IMR-90 (cell line): ENCODE results near the gene ZDHHC4. TPM values are rescaled to one million over a fixed set of nuclear protein-coding genes. Genes with fewer than 3 reads are reported as not detected.
A peak's percentile ranks its signal among the peaks of the same experiment; 100 is the strongest.

Experiments used
- ATAC-seq: fragments of 200-7000 bp; cut with Tn5 transposase; 2 replicates; pipeline ENCODE4 v1.9.1; 2020; ENCODE audit warnings: low read depth, mild to moderate bottlenecking, moderate library complexity
- BruUV-seq: library from RNA; stranded (reverse); fragments of 400-500 nt; replicated peaks from 2 replicates; lab custom pipeline; 2021; lab: Mats Ljungman, UMichigan
- CTCF ChIA-PET: fragments of 300-600 bp; formaldehyde crosslinking; extraction: SDS; loops from one replicate; lab custom pipeline; 2021; ENCODE audit warnings: antibody characterized with exemption; lab: Yijun Ruan, JAX
- POLR2A ChIA-PET: fragments of 300-600 bp; sonication (Branson Sonifier 250); formaldehyde crosslinking; loops from one replicate; lab custom pipeline; 2022; ENCODE audit warnings: antibody characterized with exemption; ENCODE audit not compliant: unreplicated experiment; lab: Charles Lee
- DNase-seq: peaks from one replicate; pipeline ENCODE4 v3.0.0; 2013
- H2AFZ ChIP-seq: replicated peaks from 2 replicates; pipeline ENCODE3; 2013; ENCODE audit warnings: low read length, mild to moderate bottlenecking; ENCODE audit not compliant: poor library complexity
- H2AK5ac ChIP-seq: 2 replicates; pipeline ENCODE4 v1.6.1; 2013; ENCODE audit warnings: low read depth, low read length, inconsistent platforms
- H2AK9ac ChIP-seq: replicated peaks from 2 replicates; pipeline ENCODE3; 2013; ENCODE audit warnings: mild to moderate bottlenecking, low read depth, low read length, moderate library complexity; ENCODE audit not compliant: poor library complexity
- H2BK120ac ChIP-seq: 2 replicates; pipeline ENCODE4 v1.6.1; 2013; ENCODE audit warnings: low read depth, low read length, inconsistent platforms
- H2BK15ac ChIP-seq: 3 replicates; pipeline ENCODE4 v1.6.1; 2013; ENCODE audit warnings: low read depth, low read length, inconsistent platforms
- H2BK20ac ChIP-seq: 2 replicates; pipeline ENCODE4 v1.6.1; 2013; ENCODE audit warnings: low read depth, mild to moderate bottlenecking, inconsistent platforms, low read length, moderate library complexity
- H2BK5ac ChIP-seq: 2 replicates; pipeline ENCODE4 v1.6.1; 2013; ENCODE audit warnings: mild to moderate bottlenecking, low read depth, low read length, inconsistent platforms; ENCODE audit not compliant: poor library complexity, severe bottlenecking
- H3K14ac ChIP-seq: replicated peaks from 2 replicates; pipeline ENCODE4 v1.6.1; 2013; ENCODE audit warnings: low read depth, low read length, inconsistent platforms
- H3K18ac ChIP-seq: 2 replicates; pipeline ENCODE4 v1.6.1; 2013; ENCODE audit warnings: low read depth, low read length, control low read depth
- H3K23ac ChIP-seq: 2 replicates; pipeline ENCODE4 v1.6.1; 2013; ENCODE audit warnings: low read depth, low read length, inconsistent platforms
- H3K27ac ChIP-seq: 2 replicates; pipeline ENCODE4 v1.5.1; 2013; ENCODE audit warnings: mild to moderate bottlenecking, control low read depth, low read length; ENCODE audit not compliant: insufficient read depth
- H3K27me3 ChIP-seq: 2 replicates; pipeline ENCODE4 v1.6.1; 2013; ENCODE audit warnings: low read length; ENCODE audit not compliant: control insufficient read depth, insufficient read depth
- H3K36me3 ChIP-seq: 2 replicates; pipeline ENCODE4 v1.6.1; 2013; ENCODE audit warnings: low read length, mixed read lengths; ENCODE audit not compliant: control insufficient read depth, insufficient read depth
- H3K4ac ChIP-seq: 2 replicates; pipeline ENCODE4 v1.6.1; 2013; ENCODE audit warnings: low read depth, low read length, inconsistent platforms
- H3K4me1 ChIP-seq: 2 replicates; pipeline ENCODE4 v1.6.1; 2013; ENCODE audit warnings: low read length, mixed read lengths; ENCODE audit not compliant: control insufficient read depth, insufficient read depth
- H3K4me2 ChIP-seq: 2 replicates; pipeline ENCODE4 v1.6.1; 2013; ENCODE audit warnings: low read depth, mild to moderate bottlenecking, control low read depth, low read length, moderate library complexity
- H3K4me3 ChIP-seq: 2 replicates; pipeline ENCODE4 v1.5.1; 2013; ENCODE audit warnings: low read depth, mild to moderate bottlenecking, control low read depth, low read length, moderate library complexity; ENCODE audit not compliant: insufficient read depth
- H3K56ac ChIP-seq: 2 replicates; pipeline ENCODE4 v1.6.1; 2013; ENCODE audit warnings: low read length, inconsistent platforms; ENCODE audit not compliant: insufficient read depth; ENCODE audit errors: extremely low read depth
- H3K79me1 ChIP-seq, 2 experiments: 2 replicates each; pipeline ENCODE4 v1.6.1; 2013; ENCODE audit warnings: low read length in 2 of 2, inconsistent platforms in 1 of 2, low read depth in 1 of 2
- H3K9ac ChIP-seq: 2 replicates; pipeline ENCODE4 v1.6.1; 2013; ENCODE audit warnings: low read depth, low read length, control low read depth
- H3K9me1 ChIP-seq: 2 replicates; pipeline ENCODE4 v1.6.1; 2013; ENCODE audit warnings: low read length, inconsistent platforms; ENCODE audit not compliant: insufficient read depth
- H3K9me3 ChIP-seq: 2 replicates; pipeline ENCODE4 v1.6.1; 2013; ENCODE audit warnings: low read length; ENCODE audit not compliant: control insufficient read depth, insufficient read depth
- H4K20me1 ChIP-seq: 2 replicates; pipeline ENCODE4 v1.6.1; 2013; ENCODE audit warnings: low read length, inconsistent platforms; ENCODE audit not compliant: insufficient read depth
- H4K5ac ChIP-seq: 2 replicates; pipeline ENCODE4 v1.6.1; 2013; ENCODE audit warnings: mild to moderate bottlenecking, low read depth, low read length, control low read depth
- H4K8ac ChIP-seq, 2 experiments: 2 replicates each; pipeline ENCODE4 v1.6.1; 2013; ENCODE audit warnings: low read depth in 2 of 2, low read length in 2 of 2, control low read depth in 1 of 2, inconsistent platforms in 1 of 2
- H4K91ac ChIP-seq: 2 replicates; pipeline ENCODE4 v1.6.1; 2013; ENCODE audit warnings: low read depth, low read length, inconsistent platforms; ENCODE audit not compliant: insufficient read depth
- BHLHE40 ChIP-seq: fragments of 150-350 bp; IDR thresholded peaks from 2 replicates; pipeline ENCODE4 v1.6.1; 2016; ENCODE audit warnings: mild to moderate bottlenecking, low read depth, low read length
- CHD1 ChIP-seq: IDR thresholded peaks from 2 replicates; pipeline ENCODE4 v1.6.1; 2012; ENCODE audit warnings: low read depth, low read length, improper control_type of control experiment
- NFE2L2 ChIP-seq: fragments of 150-350 bp; IDR thresholded peaks from 2 replicates; pipeline ENCODE4 v1.6.1; 2016; ENCODE audit warnings: low read depth, mild to moderate bottlenecking, low read length
- POLR2A ChIP-seq: IDR thresholded peaks from 2 replicates; pipeline ENCODE4 v1.6.1; 2012; ENCODE audit warnings: mild to moderate bottlenecking, low read depth, low read length
- RAD21 ChIP-seq: IDR thresholded peaks from 2 replicates; pipeline ENCODE4 v1.6.1; 2012; ENCODE audit warnings: low read length, improper control_type of control experiment
- RCOR1 ChIP-seq: IDR thresholded peaks from 2 replicates; pipeline ENCODE4 v1.6.1; 2012; ENCODE audit warnings: mild to moderate bottlenecking, low read length, improper control_type of control experiment; ENCODE audit not compliant: insufficient replicate concordance
- USF2 ChIP-seq: fragments of 150-350 bp; IDR thresholded peaks from 2 replicates; pipeline ENCODE4 v1.6.1; 2017; ENCODE audit warnings: mild to moderate bottlenecking, antibody characterized with exemption, low read length, low read depth
- WGBS, 2 experiments: methylation state at CpG; one replicate each; pipeline versions ENCODE4 v1.1.5 to v1.1.7; 2013; ENCODE audit warnings: missing lambda C conversion rate in 2 of 2; ENCODE audit not compliant: insufficient read length in 1 of 2; ENCODE audit errors: extremely low coverage in 2 of 2; 5-methylcytosine and 5-hydroxymethylcytosine counted together
- dilution Hi-C: fragments of 300-500 bp; cut with HindIII; formaldehyde crosslinking; loops from one replicate; pipeline ENCODE4 v1.14.3; 2018; ENCODE audit warnings: low sequenced_read_pairs; ENCODE audit not compliant: unreplicated experiment
- in situ Hi-C: fragments of 300-500 bp; cut with MboI; formaldehyde crosslinking; loops from 3 replicates; pipeline ENCODE4 v1.14.3; 2019; ENCODE audit warnings: low sequenced_read_pairs, inconsistent platforms, mixed read lengths
- intact Hi-C: fragments of 100-400 bp; cut with micrococcal nuclease; formaldehyde crosslinking; loops from 2 replicates; pipeline ENCODE4 v1.10.0; 2022
- polyA plus RNA-seq, 3 experiments: library from polyadenylated mRNA; depleted of rRNA; stranded (reverse); fragments of >200 nt; gene quantifications; 2 replicates each; pipeline ENCODE4 v1.2.3, GENCODE V29; 2012; ENCODE audit warnings: low replicate concordance in 1 of 3
- total RNA-seq: library from RNA; depleted of rRNA; stranded (reverse); fragments of >200 nt; gene quantifications from 2 replicates; pipeline ENCODE4 v1.2.3, GENCODE V29; 2012
- TF ChIP-seq, protein P1 (sequence below): conservative IDR thresholded peaks from 2 replicates; pipeline ENCODE4 v1.5.1; 2012; ENCODE audit warnings: mild to moderate bottlenecking, low read depth, low read length, improper control_type of control experiment

The ZDHHC4 gene
- total and polyA plus RNA-seq, 2 of the 4 experiments (the other 2 are of a cell fraction), result 43.9 to 58.3 TPM

GRCh38 chr7:6532516-6532915 lies 44.7 kb upstream of the ZDHHC4 start:
- Histone ChIP-seq H2BK20ac (no peak overlapping the region), H3K9ac (no peak overlapping the region), H2AK9ac (peak overlapping the region; percentile 6), H4K5ac (no peak overlapping the region), H3K79me1 (no peaks in the 10 kb centered on the region), H3K18ac (no peak overlapping the region), H3K4me1 (no peaks in the 10 kb centered on the region), H2BK15ac (no peak overlapping the region), H3K9me3 (no peaks in the 10 kb centered on the region), H4K20me1 (no peaks in the 10 kb centered on the region), H2AFZ (no peak overlapping the region), H3K36me3 (no peaks in the 10 kb centered on the region), H4K8ac (no peak overlapping the region), H3K4ac (no peak overlapping the region), H3K23ac (no peak overlapping the region), H2BK5ac (no peak overlapping the region), H4K91ac (no peak overlapping the region), H3K9me1 (no peaks in the 10 kb centered on the region), H2AK5ac (no peak overlapping the region), H3K4me3 (no peak overlapping the region), H3K27ac (no peak overlapping the region), H3K27me3 (peaks cover 69% of the 10 kb centered on the region), H3K56ac (no peak overlapping the region), H3K14ac (no peak overlapping the region), H2BK120ac (no peak overlapping the region), H3K4me2 (no peak overlapping the region)
- BruUV-seq, result no TSS peak
- WGBS, 2 experiments, result 40% methylated on average over 6 of the region's 7 CpGs; no CpG with 5 or more reads in 1 of the 2 experiments
- dilution Hi-C loops, result no loop called here
- TF ChIP-seq POLR2A, result no peak
- no peak for TF ChIP-seq USF2
- no peak for TF ChIP-seq RCOR1
- TF ChIP-seq, protein P1, sequence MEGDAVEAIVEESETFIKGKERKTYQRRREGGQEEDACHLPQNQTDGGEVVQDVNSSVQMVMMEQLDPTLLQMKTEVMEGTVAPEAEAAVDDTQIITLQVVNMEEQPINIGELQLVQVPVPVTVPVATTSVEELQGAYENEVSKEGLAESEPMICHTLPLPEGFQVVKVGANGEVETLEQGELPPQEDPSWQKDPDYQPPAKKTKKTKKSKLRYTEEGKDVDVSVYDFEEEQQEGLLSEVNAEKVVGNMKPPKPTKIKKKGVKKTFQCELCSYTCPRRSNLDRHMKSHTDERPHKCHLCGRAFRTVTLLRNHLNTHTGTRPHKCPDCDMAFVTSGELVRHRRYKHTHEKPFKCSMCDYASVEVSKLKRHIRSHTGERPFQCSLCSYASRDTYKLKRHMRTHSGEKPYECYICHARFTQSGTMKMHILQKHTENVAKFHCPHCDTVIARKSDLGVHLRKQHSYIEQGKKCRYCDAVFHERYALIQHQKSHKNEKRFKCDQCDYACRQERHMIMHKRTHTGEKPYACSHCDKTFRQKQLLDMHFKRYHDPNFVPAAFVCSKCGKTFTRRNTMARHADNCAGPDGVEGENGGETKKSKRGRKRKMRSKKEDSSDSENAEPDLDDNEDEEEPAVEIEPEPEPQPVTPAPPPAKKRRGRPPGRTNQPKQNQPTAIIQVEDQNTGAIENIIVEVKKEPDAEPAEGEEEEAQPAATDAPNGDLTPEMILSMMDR, result no peak
- no peak for TF ChIP-seq BHLHE40
- TF ChIP-seq NFE2L2, result no peak
- TF ChIP-seq CHD1, result no peak
- TF ChIP-seq RAD21, result no peak
- in situ Hi-C loops, result no loop called here
- no peak for DNase-seq
- intact Hi-C loops, result no loop called here
- ChIA-PET CTCF (no interaction called here), POLR2A (no interaction called here)
- no peak for ATAC-seq
